ENCODE results near the gene ERBB4. TPM values are rescaled to one million over a fixed set of nuclear protein-coding genes. Genes with fewer than 3 reads are reported as not detected.
"Not testable (repeated sequence)": the region's sequence is repeated elsewhere in the genome, so short reads cannot be mapped to it uniquely, and the experiment has no call there.

Gene ERBB4
- total RNA-seq, 1 donor from 2014 or later: 8.3 TPM

GRCh38 chr2:212245880-212246279, 292.7 kb downstream of the ERBB4 start:
- no peak for DNase-seq
- H3K4me3 ChIP-seq: no peak overlapping the region
- intact Hi-C loops (cut with micrococcal nuclease): no loop called here
- peaks cover 7% of the 10 kb centered on the region for H3K4me1 ChIP-seq
- no peak for TF ChIP-seq CTCF (IDR thresholded peaks at IDR 0.05; ENCODE audit: borderline replicate concordance)
- H3K27ac ChIP-seq (replicated peaks): no peak overlapping the region
- no peaks in the 10 kb centered on the region for H3K36me3 ChIP-seq
- no peaks in the 10 kb centered on the region for H3K27me3 ChIP-seq (ENCODE audit: low read depth)
- H3K9me3 ChIP-seq (replicated peaks): no peaks in the 10 kb centered on the region

- Histone ChIP-seq H3K27me3 (ENCODE audit: low read depth) (no peaks in the 10 kb centered on the region), H3K4me1 (peaks cover 7% of the 10 kb centered on the region), H3K27ac (replicated peaks) (no peak overlapping the region), H3K4me3 (no peak overlapping the region), H3K36me3 (no peaks in the 10 kb centered on the region), H3K9me3 (replicated peaks) (no peaks in the 10 kb centered on the region)
- intact Hi-C loops (cut with micrococcal nuclease): no loop called here
- no peak for TF ChIP-seq CTCF (IDR thresholded peaks at IDR 0.05; ENCODE audit: borderline replicate concordance)
- DNase-seq: no peak
Measured at GRCh38 chr2:212242724-212243123, 295.9 kb downstream of the ERBB4 start.

- intact Hi-C loops (cut with micrococcal nuclease); H3K36me3 ChIP-seq; H3K4me1 ChIP-seq; H3K27ac ChIP-seq (replicated peaks); DNase-seq; H3K9me3 ChIP-seq (replicated peaks); H3K4me3 ChIP-seq; H3K27me3 ChIP-seq (ENCODE audit: low read depth): not testable (repeated sequence)
Measured at GRCh38 chr2:212238152-212238551, 300.4 kb downstream of the ERBB4 start.

GRCh38 chr2:212237350-212238095, 301.1 kb downstream of the ERBB4 start:
- no peak for DNase-seq
- Histone ChIP-seq H3K4me1 (peaks cover 2% of the 10 kb centered on the region), H3K4me3 (no peak overlapping the region), H3K27ac (replicated peaks) (no peak overlapping the region), H3K9me3 (replicated peaks) (no peaks in the 10 kb centered on the region), H3K27me3 (ENCODE audit: low read depth) (no peaks in the 10 kb centered on the region), H3K36me3 (no peaks in the 10 kb centered on the region)
- intact Hi-C loops (cut with micrococcal nuclease): no loop called here
- no peak for TF ChIP-seq CTCF (IDR thresholded peaks at IDR 0.05; ENCODE audit: borderline replicate concordance)

- H3K9me3 ChIP-seq (replicated peaks): no peaks in the 10 kb centered on the region
- DNase-seq: no peak
- no peak overlapping the region for H3K4me3 ChIP-seq
- no peak overlapping the region for H3K27ac ChIP-seq (replicated peaks)
- H3K27me3 ChIP-seq (ENCODE audit: low read depth): no peaks in the 10 kb centered on the region
- TF ChIP-seq CTCF (IDR thresholded peaks at IDR 0.05; ENCODE audit: borderline replicate concordance): no peak
- H3K4me1 ChIP-seq: peaks cover 7% of the 10 kb centered on the region
- intact Hi-C loops (cut with micrococcal nuclease): no loop called here
- H3K36me3 ChIP-seq: no peaks in the 10 kb centered on the region
Measured at GRCh38 chr2:212228743-212229171, 309.8 kb downstream of the ERBB4 start.

GRCh38 chr2:212227755-212228154, 310.8 kb downstream of the ERBB4 start:
- no peak for DNase-seq
- H3K27me3 ChIP-seq (ENCODE audit: low read depth): no peaks in the 10 kb centered on the region
- TF ChIP-seq CTCF (IDR thresholded peaks at IDR 0.05; ENCODE audit: borderline replicate concordance): no peak
- H3K27ac ChIP-seq (replicated peaks): no peak overlapping the region
- no peak overlapping the region for H3K4me3 ChIP-seq
- peaks cover 7% of the 10 kb centered on the region for H3K4me1 ChIP-seq
- H3K36me3 ChIP-seq: no peaks in the 10 kb centered on the region
- H3K9me3 ChIP-seq (replicated peaks): no peaks in the 10 kb centered on the region
- intact Hi-C loops (cut with micrococcal nuclease): no loop called here
